Neural cell (in vitro differentiated cells): Measurements from ENCODE around the gene PALM3. TPM values are rescaled to one million over a fixed set of nuclear protein-coding genes. Genes with fewer than 3 reads are reported as not detected.

Experiments used
- H2AFZ ChIP-seq: fragments of 200-600, 300-800 bp; sonication (generic), shearing (Covaris generic); 2 replicates; pipeline ENCODE4 v1.6.0; 2014; ENCODE audit warnings: low read depth, mild to moderate bottlenecking, antibody characterized with exemption, low read length, moderate library complexity
- H3F3A ChIP-seq: fragments of 200-600 bp; shearing (Covaris generic); 2 replicates; pipeline ENCODE4 v1.6.1; 2016; ENCODE audit warnings: mild to moderate bottlenecking, moderate library complexity, mixed read lengths, antibody characterized with exemption, low read length; ENCODE audit not compliant: insufficient read depth, poor library complexity, severe bottlenecking
- H3K27ac ChIP-seq: fragments of 200-600, 300-800 bp; sonication (generic), shearing (Covaris generic); 2 replicates; pipeline ENCODE4 v1.5.1; 2014; ENCODE audit warnings: mild to moderate bottlenecking, low read length, moderate library complexity
- H3K27me3 ChIP-seq: fragments of 300-800, 200-600 bp; sonication (generic), shearing (Covaris generic); 2 replicates; pipeline ENCODE4 v1.6.0; 2014; ENCODE audit warnings: mild to moderate bottlenecking, low read depth, low read length, moderate library complexity; ENCODE audit not compliant: insufficient read depth
- H3K36me3 ChIP-seq: fragments of 300-800, 200-600 bp; sonication (generic), shearing (Covaris generic); 2 replicates; pipeline ENCODE4 v1.5.1; 2014; ENCODE audit warnings: mild to moderate bottlenecking, antibody characterized with exemption, low read length, moderate library complexity; ENCODE audit not compliant: insufficient read depth
- H3K4me2 ChIP-seq: fragments of 300-800, 200-600 bp; sonication (generic), shearing (Covaris generic); 2 replicates; pipeline ENCODE4 v1.6.0; 2014; ENCODE audit warnings: mild to moderate bottlenecking, low read length
- H3K4me3 ChIP-seq: fragments of 300-800, 200-600 bp; sonication (generic), shearing (Covaris generic); 2 replicates; pipeline ENCODE4 v1.5.1; 2014; ENCODE audit warnings: mild to moderate bottlenecking, low read length, moderate library complexity
- H3K79me2 ChIP-seq: fragments of 200-600 bp; shearing (Covaris generic); replicated peaks from 2 replicates; pipeline ENCODE4 v1.6.0; 2014; ENCODE audit warnings: mild to moderate bottlenecking, low read length, moderate library complexity; ENCODE audit not compliant: insufficient read depth
- H3K9ac ChIP-seq: fragments of 300-800, 200-600 bp; sonication (generic), shearing (Covaris generic); 2 replicates; pipeline ENCODE4 v1.6.1; 2016; ENCODE audit warnings: mild to moderate bottlenecking, low read length, mixed read lengths
- H3K9me2 ChIP-seq: fragments of 200-600 bp; shearing (Covaris generic); 2 replicates; pipeline ENCODE4 v1.6.1; 2016; ENCODE audit warnings: mild to moderate bottlenecking, low read length, mixed read lengths; ENCODE audit not compliant: insufficient read depth
- H3K9me3 ChIP-seq: fragments of 200-600, 300-800 bp; sonication (generic), shearing (Covaris generic); 2 replicates; pipeline ENCODE4 v1.6.1; 2016; ENCODE audit warnings: mild to moderate bottlenecking, mixed run types, low read length, moderate library complexity, mixed read lengths
- H4K20me1 ChIP-seq: fragments of 200-600 bp; shearing (Covaris generic); 2 replicates; pipeline ENCODE4 v1.6.1; 2016; ENCODE audit warnings: mild to moderate bottlenecking, mixed run types; ENCODE audit not compliant: insufficient read depth
- EP300 ChIP-seq: fragments of 450-650 bp; conservative IDR thresholded peaks from 2 replicates; pipeline ENCODE4 v1.6.1; 2014; ENCODE audit warnings: antibody characterized with exemption, mild to moderate bottlenecking, moderate library complexity; ENCODE audit not compliant: poor library complexity, severe bottlenecking
- MXI1 ChIP-seq: fragments of 450-650 bp; conservative IDR thresholded peaks from 2 replicates; pipeline ENCODE4 v1.6.1; 2014; ENCODE audit warnings: antibody characterized with exemption, mild to moderate bottlenecking; ENCODE audit not compliant: poor library complexity, severe bottlenecking
- POLR2AphosphoS5 ChIP-seq: IDR thresholded peaks from 2 replicates; pipeline ENCODE4 v1.6.1; 2012
- RAD21 ChIP-seq: fragments of 450-650 bp; conservative IDR thresholded peaks from 2 replicates; pipeline ENCODE4 v1.6.1; 2014; ENCODE audit warnings: antibody characterized with exemption, mild to moderate bottlenecking, moderate library complexity
- REST ChIP-seq: IDR thresholded peaks from 2 replicates; pipeline ENCODE4 v1.6.1; 2012; ENCODE audit warnings: borderline replicate concordance
- SMC3 ChIP-seq: fragments of 450-650 bp; conservative IDR thresholded peaks from 2 replicates; pipeline ENCODE4 v1.6.1; 2014; ENCODE audit warnings: antibody characterized with exemption, mild to moderate bottlenecking, moderate library complexity; ENCODE audit not compliant: poor library complexity
- polyA minus RNA-seq: library from RNA; depleted of rRNA, polyadenylated mRNA; stranded (reverse); fragments of >200 nt; gene quantifications from 2 replicates; pipeline ENCODE4 v1.2.3, GENCODE V29; 2014
- polyA plus RNA-seq: library from polyadenylated mRNA; depleted of rRNA; stranded (reverse); fragments of >200 nt; gene quantifications from 2 replicates; pipeline ENCODE4 v1.2.3, GENCODE V29; 2014

The PALM3 gene
- polyA plus RNA-seq, result 0.33 TPM in 1 of 2 replicates, not detected in the other
- polyA minus RNA-seq, result 0.46 and 0.49 TPM in 2 replicates

- no peaks in the 10 kb centered on the region for H3K9me3 ChIP-seq
- H3K27ac ChIP-seq, result no peak within 1 kb of the TSS
- no peaks in the 10 kb centered on the region for H3K9me2 ChIP-seq
- H3K36me3 ChIP-seq, result no peaks in the 10 kb centered on the region
- H3K4me2 ChIP-seq, result no peak within 1 kb of the TSS
- H3K9ac ChIP-seq, result no peak within 1 kb of the TSS
- H3K4me3 ChIP-seq, result no peak within 1 kb of the TSS
- H3K79me2 ChIP-seq, result no peaks in the 10 kb centered on the region
- H3K27me3 ChIP-seq, result peaks cover 18% of the 10 kb centered on the region
- TF ChIP-seq SMC3 (no peak), REST (no peak), POLR2AphosphoS5 (no peak), EP300 (no peak)
- no peaks in the 10 kb centered on the region for H3F3A ChIP-seq
- no peaks in the 10 kb centered on the region for H4K20me1 ChIP-seq
- H2AFZ ChIP-seq, result no peak within 1 kb of the TSS
Observed at GRCh38 chr19:14061751-14062557, at the start of gene PALM3. Gene PALM3 (minus strand): TSS chr19:14062076. CDS start chr19:14061980, 96 bp downstream.

GRCh38 chr19:14111486-14111885 lies 49.6 kb upstream of the PALM3 start:
- no peak overlapping the region for H3K9ac ChIP-seq
- H4K20me1 ChIP-seq, result no peaks in the 10 kb centered on the region
- H3K36me3 ChIP-seq, result no peaks in the 10 kb centered on the region
- peaks cover 22% of the 10 kb centered on the region for H3K79me2 ChIP-seq
- no peaks in the 10 kb centered on the region for H3K27me3 ChIP-seq
- no peaks in the 10 kb centered on the region for H3K9me2 ChIP-seq
- TF ChIP-seq MXI1, result no peak
- no peak for TF ChIP-seq RAD21
- H3K4me2 ChIP-seq, result no peak overlapping the region
- H3F3A ChIP-seq, result no peaks in the 10 kb centered on the region
- H2AFZ ChIP-seq, result no peak overlapping the region
- no peaks in the 10 kb centered on the region for H3K9me3 ChIP-seq
- no peak overlapping the region for H3K4me3 ChIP-seq
- H3K27ac ChIP-seq, result no peak overlapping the region

- no peaks in the 10 kb centered on the region for H3K9me3 ChIP-seq
- no peaks in the 10 kb centered on the region for H4K20me1 ChIP-seq
- peaks cover 14% of the 10 kb centered on the region for H3K79me2 ChIP-seq
- no peak overlapping the region for H3K9ac ChIP-seq
- H2AFZ ChIP-seq, result no peak overlapping the region
- H3K27ac ChIP-seq, result no peak overlapping the region
- no peaks in the 10 kb centered on the region for H3K27me3 ChIP-seq
- H3K9me2 ChIP-seq, result no peaks in the 10 kb centered on the region
- no peak overlapping the region for H3K4me2 ChIP-seq
- TF ChIP-seq MXI1 (no peak), SMC3 (no peak)
- no peaks in the 10 kb centered on the region for H3F3A ChIP-seq
- H3K4me3 ChIP-seq, result no peak overlapping the region
- no peaks in the 10 kb centered on the region for H3K36me3 ChIP-seq
Observed at GRCh38 chr19:14110650-14111049, 48.8 kb upstream of the PALM3 start.
